ENCODE measurements around the gene TGFB1I1.

- no peak for TF ChIP-seq POLR2A (IDR thresholded peaks at IDR 0.05; ENCODE audit: extremely low read depth, insufficient read length)
- TF ChIP-seq CTCF (IDR thresholded peaks at IDR 0.05; ENCODE audit: low read depth, low read length) = no peak
- no peak for TF ChIP-seq MAX (IDR thresholded peaks at IDR 0.05; ENCODE audit: low read depth, low read length)
These were observed 33.5 kb upstream of the TGFB1I1 start for GRCh38 chr16:31438414-31438813.
